Erythroblast (primary cell): ENCODE results near the gene TENT5C.

Source experiments
- GATA1 ChIP-seq: IDR thresholded peaks from 2 replicates; pipeline ENCODE4 v1.6.1; 2011; ENCODE audit warnings: low read depth, mild to moderate bottlenecking, control low read depth, low read length, moderate library complexity
- POLR2A ChIP-seq: IDR thresholded peaks from 2 replicates; pipeline ENCODE4 v1.6.1; 2011; ENCODE audit warnings: mild to moderate bottlenecking, low read length

- TF ChIP-seq POLR2A (no peak), GATA1 (no peak)
Observed at GRCh38 chr1:117571496-117571895, 34.4 kb upstream of the TENT5C start.
